Cardiac muscle cell (in vitro differentiated cells and primary cell): ENCODE measurements around the gene RICTOR. TPM values are rescaled to one million over a fixed set of nuclear protein-coding genes. Genes with fewer than 3 reads are reported as not detected.

ENCODE experiments used
- DNase-seq, 2 donors: peaks; one replicate each; pipeline versions ENCODE4 v3.0.0 to v3.0.0-alpha.2; 2010 to 2017; ENCODE audit warnings: low read depth in 1 of 2, low spot score in 1 of 2
- H3K27ac ChIP-seq: fragments of 200-600 bp; sonication (generic); 2 replicates; pipeline ENCODE4 v1.5.1; 2016
- H3K27me3 ChIP-seq: fragments of 200-600 bp; sonication (generic); 2 replicates; pipeline ENCODE4 v1.6.0; 2016; ENCODE audit warnings: control low read depth
- H3K36me3 ChIP-seq: fragments of 200-600 bp; sonication (generic); 2 replicates; pipeline ENCODE4 v1.5.1; 2016; ENCODE audit warnings: control low read depth
- H3K4me1 ChIP-seq: fragments of 200-600 bp; sonication (generic); 2 replicates; pipeline ENCODE4 v1.8.1; 2017; ENCODE audit warnings: low read depth, mild to moderate bottlenecking, mixed run types
- H3K4me3 ChIP-seq: fragments of 200-600 bp; sonication (generic); 2 replicates; pipeline ENCODE4 v1.5.1; 2016; ENCODE audit warnings: mild to moderate bottlenecking
- H3K9me3 ChIP-seq: fragments of 200-600 bp; sonication (generic); 2 replicates; pipeline ENCODE4 v1.5.1; 2017; ENCODE audit warnings: low read depth, mild to moderate bottlenecking, control low read depth
- CTCF ChIP-seq: IDR thresholded peaks from 2 replicates; pipeline ENCODE4 v1.5.1; 2012; ENCODE audit warnings: low read depth, mild to moderate bottlenecking, low read length
- polyA plus RNA-seq: library from polyadenylated mRNA; unstranded; fragments of >200 nt; fragmentation: Nextera tagmentation; extraction: Ambion mirVana; gene quantifications from 2 replicates; pipeline ENCODE4 v1.2.1, GENCODE V29; 2016
- total RNA-seq: library from RNA; depleted of rRNA; stranded (reverse); fragments of >200 nt; gene quantifications from 2 replicates; pipeline ENCODE4 v1.2.3, GENCODE V29; 2016

RICTOR gene
- total and polyA plus RNA-seq, 2 experiments from 2014 or later, result 6.0 to 20.6 TPM

- Histone ChIP-seq H3K27ac (no peak overlapping the region), H3K36me3 (no peaks in the 10 kb centered on the region), H3K9me3 (no peaks in the 10 kb centered on the region), H3K27me3 (no peaks in the 10 kb centered on the region), H3K4me3 (no peak overlapping the region), H3K4me1 (no peaks in the 10 kb centered on the region)
- TF ChIP-seq CTCF, result no peak
- no peak for DNase-seq
Observed at GRCh38 chr5:38927470-38927869, 146.7 kb downstream of the RICTOR start.

- Histone ChIP-seq H3K9me3 (no peaks in the 10 kb centered on the region), H3K4me1 (no peaks in the 10 kb centered on the region), H3K27me3 (no peaks in the 10 kb centered on the region), H3K27ac (no peak overlapping the region), H3K4me3 (no peak overlapping the region), H3K36me3 (no peaks in the 10 kb centered on the region)
- DNase-seq, result no peak
- no peak for TF ChIP-seq CTCF
Observed at GRCh38 chr5:38926121-38926520, 148.1 kb downstream of the RICTOR start.

GRCh38 chr5:38925154-38925925 lies 148.9 kb downstream of the RICTOR start:
- Histone ChIP-seq H3K4me3 (no peak overlapping the region), H3K9me3 (no peaks in the 10 kb centered on the region), H3K4me1 (no peaks in the 10 kb centered on the region), H3K36me3 (no peaks in the 10 kb centered on the region), H3K27ac (no peak overlapping the region), H3K27me3 (no peaks in the 10 kb centered on the region)
- TF ChIP-seq CTCF, result peak; percentile 2
- DNase-seq, result peak in 1 of 2 donors; percentile 57

GRCh38 chr5:38923661-38924451 lies 150.3 kb downstream of the RICTOR start:
- Histone ChIP-seq H3K27me3 (no peaks in the 10 kb centered on the region), H3K9me3 (no peaks in the 10 kb centered on the region), H3K36me3 (no peaks in the 10 kb centered on the region), H3K4me3 (no peak overlapping the region), H3K4me1 (no peaks in the 10 kb centered on the region), H3K27ac (no peak overlapping the region)
- TF ChIP-seq CTCF, result no peak
- DNase-seq, result peak in 1 of 2 donors; percentile 84

GRCh38 chr5:38922199-38922598 lies 152.0 kb downstream of the RICTOR start:
- DNase-seq, result peak; percentile 60 to 73
- Histone ChIP-seq H3K4me3 (no peak overlapping the region), H3K4me1 (no peaks in the 10 kb centered on the region), H3K27ac (no peak overlapping the region), H3K27me3 (no peaks in the 10 kb centered on the region), H3K36me3 (no peaks in the 10 kb centered on the region), H3K9me3 (no peaks in the 10 kb centered on the region)
- peak; percentile 88 for TF ChIP-seq CTCF
